Mucosa of descending colon (tissue), 3 donors: ENCODE measurements around the gene RUNX1. TPM values are rescaled to one million over a fixed set of nuclear protein-coding genes. Genes with fewer than 3 reads are reported as not detected.

ENCODE experiments used
- ATAC-seq: fragments of 200-7000 bp; cut with Tn5 transposase; one replicate; pipeline ENCODE4 v1.9.1; 2020; ENCODE audit warnings: mild to moderate bottlenecking, moderate library complexity
- DNase-seq, 3 donors: peaks; one replicate each; pipeline ENCODE4 v3.0.0-alpha.2; 2020
- H3K36me3 ChIP-seq: fragments of 200-600 bp; one replicate; pipeline ENCODE4 v1.8.0; 2021; ENCODE audit warnings: low read depth, mild to moderate bottlenecking
- H3K4me1 ChIP-seq: fragments of 200-600 bp; one replicate; pipeline ENCODE4 v1.8.0; 2021; ENCODE audit warnings: low read depth, mild to moderate bottlenecking
- H3K4me3 ChIP-seq: fragments of 200-600 bp; one replicate; pipeline ENCODE4 v1.8.0; 2021; ENCODE audit warnings: mild to moderate bottlenecking
- H3K9me3 ChIP-seq: fragments of 200-600 bp; one replicate; pipeline ENCODE4 v1.8.0; 2021; ENCODE audit warnings: mild to moderate bottlenecking
- CTCF ChIP-seq: fragments of 200-600 bp; IDR thresholded peaks from one replicate; pipeline ENCODE4 v1.8.0; 2022; ENCODE audit warnings: antibody characterized with exemption, mild to moderate bottlenecking
- intact Hi-C, 2 donors: fragments of 100-400 bp; cut with DNase I in 1 of 2; cut with micrococcal nuclease in 1 of 2; formaldehyde crosslinking; loops; one replicate each; pipeline versions ENCODE4 v1.11.0 to v1.11.1; 2022; cut with DNase I, micrococcal nuclease
- total RNA-seq, 3 donors: library from RNA; stranded (reverse); fragmentation: NEBNext Ultra II Directional in 2 of 3; extraction: Animal tissue kit (Norgen Biotek cat#: 25700) in 2 of 3; gene quantifications; one replicate each; pipeline versions ENCODE4 v1.2.1 to v1.2.4, GENCODE V29; 2021 to 2023
- donor health status: DM: no; HTN: no; CAD: no; lungs with moderate emphysema.
- donor health status: DM: no; HTN: no; CAD: no.
- donor health status: DM: no; HTN: yes; CAD: no.

Gene RUNX1
- total RNA-seq, 3 donors from 2014 or later = 16.5 to 29.4 (median 24.0) TPM

GRCh38 chr21:34990842-34991241 is 58.3 kb downstream of the RUNX1 start:
- Histone ChIP-seq H3K4me1 (peaks cover 6% of the 10 kb centered on the region), H3K9me3 (no peaks in the 10 kb centered on the region), H3K4me3 (no peak overlapping the region), H3K36me3 (no peaks in the 10 kb centered on the region)
- intact Hi-C loops = no loop called here
- DNase-seq = no peak
- ATAC-seq = no peak
- TF ChIP-seq CTCF = no peak

- no peaks in the 10 kb centered on the region for H3K9me3 ChIP-seq
- H3K36me3 ChIP-seq = no peaks in the 10 kb centered on the region
- peaks cover 6% of the 10 kb centered on the region for H3K4me1 ChIP-seq
- H3K4me3 ChIP-seq = no peak overlapping the region
- no peak for DNase-seq
- intact Hi-C loops = no loop called here
- ATAC-seq = no peak
- TF ChIP-seq CTCF = no peak
Observed at GRCh38 chr21:34989337-34990151, 59.6 kb downstream of the RUNX1 start.

GRCh38 chr21:34988625-34989024 is 60.5 kb downstream of the RUNX1 start:
- intact Hi-C loops = no loop called here
- ATAC-seq = no peak
- DNase-seq = no peak
- peaks cover 6% of the 10 kb centered on the region for H3K4me1 ChIP-seq
- no peak for TF ChIP-seq CTCF
- no peaks in the 10 kb centered on the region for H3K36me3 ChIP-seq
- H3K9me3 ChIP-seq = no peaks in the 10 kb centered on the region
- no peak overlapping the region for H3K4me3 ChIP-seq

- H3K9me3 ChIP-seq = no peaks in the 10 kb centered on the region
- no peaks in the 10 kb centered on the region for H3K36me3 ChIP-seq
- peaks cover 6% of the 10 kb centered on the region for H3K4me1 ChIP-seq
- no peak for ATAC-seq
- no peak for DNase-seq
- no peak for TF ChIP-seq CTCF
- intact Hi-C loops = no loop called here
- H3K4me3 ChIP-seq = no peak overlapping the region
Observed at GRCh38 chr21:34988139-34988538, 61.0 kb downstream of the RUNX1 start.

GRCh38 chr21:34987501-34988072 is 61.5 kb downstream of the RUNX1 start:
- TF ChIP-seq CTCF = no peak
- DNase-seq (no peak), ATAC-seq (no peak)
- no peak overlapping the region for H3K4me3 ChIP-seq
- intact Hi-C loops = no loop called here
- peaks cover 6% of the 10 kb centered on the region for H3K4me1 ChIP-seq
- no peaks in the 10 kb centered on the region for H3K36me3 ChIP-seq
- H3K9me3 ChIP-seq = no peaks in the 10 kb centered on the region
